Measurements from ENCODE around the gene SFSWAP.
A peak's percentile ranks its signal among the peaks of the same experiment; 100 is the strongest.
"Not testable (repeated sequence)": the region's sequence is repeated elsewhere in the genome, so short reads cannot be mapped to it uniquely, and the experiment has no call there.

The SFSWAP gene

GRCh38 chr12:131674373-131674772 lies 36.5 kb upstream of the SFSWAP start:
- Histone ChIP-seq H2BK15ac (ENCODE audit: low read length) (no peak overlapping the region), H3K4me3 (ENCODE audit: low read length in 2 of 2) (no peak overlapping the region), H2AK5ac (ENCODE audit: low read depth, low read length) (no peak overlapping the region), H3K23ac (ENCODE audit: low read depth, low read length, poor library complexity) (peak overlapping the region; percentile 83), H3K27ac (replicated peaks; ENCODE audit: low read length) (no peak overlapping the region), H3K9ac (ENCODE audit: low read depth, low read length, poor library complexity) (no peak overlapping the region), H2BK120ac (ENCODE audit: low read depth, low read length) (no peak overlapping the region), H3K36me3 (replicated peaks in 1 of 2; ENCODE audit: control insufficient read depth in 2 of 2, insufficient read depth in 2 of 2, low read length in 2 of 2) (no peaks in the 10 kb centered on the region), H3K4me1 (ENCODE audit: control insufficient read depth in 2 of 2, insufficient read depth in 1 of 2, low read depth in 1 of 2, low read length in 2 of 2) (no peaks in the 10 kb centered on the region), H4K8ac (ENCODE audit: low read depth, low read length) (no peak overlapping the region), H2AFZ (ENCODE audit: low read length) (no peak overlapping the region), H2BK12ac (ENCODE audit: low read length) (no peak overlapping the region), H3K9me3 (replicated peaks in 1 of 2; ENCODE audit: control insufficient read depth in 2 of 2, insufficient read depth in 1 of 2, low read depth in 1 of 2, low read length in 2 of 2) (peaks cover 7 to 8% of the 10 kb centered on the region in 2 donors), H3K18ac (ENCODE audit: low read length) (no peak overlapping the region), H3K27me3 (ENCODE audit: control insufficient read depth in 3 of 3, insufficient read depth in 3 of 3, low read depth in 1 of 3, low read length in 3 of 3) (no peaks in the 10 kb centered on the region), H4K91ac (ENCODE audit: low read depth, low read length, poor library complexity) (no peak overlapping the region), H3K79me1 (ENCODE audit: low read depth, low read length) (no peaks in the 10 kb centered on the region), H3K4me2 (ENCODE audit: insufficient read depth, low read length, poor library complexity, severe bottlenecking) (no peak overlapping the region), H3K14ac (ENCODE audit: low read length) (no peak overlapping the region), H2BK5ac (ENCODE audit: low read length) (no peak overlapping the region), H3K4ac (ENCODE audit: low read length) (no peak overlapping the region)
- WGBS, 2 donors (ENCODE audit: extremely low coverage in 2 of 2, insufficient read length in 2 of 2, insufficient replicate concordance in 1 of 2): no CpG with 5 or more reads among the region's 6 CpGs
- DNase-seq (ENCODE audit: low spot score): no peak

- H2BK12ac ChIP-seq (ENCODE audit: low read length): no peak overlapping the region
Measured at GRCh38 chr12:131675126-131676080, 35.5 kb upstream of the SFSWAP start.

GRCh38 chr12:131676544-131676943 lies 34.3 kb upstream of the SFSWAP start:
- Histone ChIP-seq H3K4me1 (ENCODE audit: control insufficient read depth in 2 of 2, insufficient read depth in 1 of 2, low read depth in 1 of 2, low read length in 2 of 2) (no peaks in the 10 kb centered on the region), H3K79me1 (ENCODE audit: low read depth, low read length) (no peaks in the 10 kb centered on the region), H3K18ac (ENCODE audit: low read length) (no peak overlapping the region), H3K27ac (replicated peaks; ENCODE audit: low read length) (no peak overlapping the region), H2BK12ac (ENCODE audit: low read length) (no peak overlapping the region), H2BK120ac (ENCODE audit: low read depth, low read length) (no peak overlapping the region), H2AFZ (ENCODE audit: low read length) (no peak overlapping the region), H2BK5ac (ENCODE audit: low read length) (no peak overlapping the region), H3K9me3 (replicated peaks in 1 of 2; ENCODE audit: control insufficient read depth in 2 of 2, insufficient read depth in 1 of 2, low read depth in 1 of 2, low read length in 2 of 2) (peaks cover 7 to 8% of the 10 kb centered on the region in 2 donors), H3K27me3 (ENCODE audit: control insufficient read depth in 3 of 3, insufficient read depth in 3 of 3, low read depth in 1 of 3, low read length in 3 of 3) (no peaks in the 10 kb centered on the region), H3K9ac (ENCODE audit: low read depth, low read length, poor library complexity) (peak overlapping the region; percentile 0), H3K23ac (ENCODE audit: low read depth, low read length, poor library complexity) (no peak overlapping the region), H3K14ac (ENCODE audit: low read length) (no peak overlapping the region), H2BK15ac (ENCODE audit: low read length) (no peak overlapping the region), H4K8ac (ENCODE audit: low read depth, low read length) (no peak overlapping the region), H3K4me2 (ENCODE audit: insufficient read depth, low read length, poor library complexity, severe bottlenecking) (no peak overlapping the region), H3K4me3 (ENCODE audit: low read length in 2 of 2) (peak overlapping the region in 1 of 2 donors; percentile 59), H3K36me3 (replicated peaks in 1 of 2; ENCODE audit: control insufficient read depth in 2 of 2, insufficient read depth in 2 of 2, low read length in 2 of 2) (no peaks in the 10 kb centered on the region), H4K91ac (ENCODE audit: low read depth, low read length, poor library complexity) (no peak overlapping the region), H3K4ac (ENCODE audit: low read length) (no peak overlapping the region), H2AK5ac (ENCODE audit: low read depth, low read length) (no peak overlapping the region)
- DNase-seq (ENCODE audit: low spot score): no peak
- WGBS, 2 donors (ENCODE audit: extremely low coverage in 2 of 2, insufficient read length in 2 of 2, insufficient replicate concordance in 1 of 2): no CpG with 5 or more reads among the region's 7 CpGs

More at GRCh38 chr12:131675126-131676080, 35.5 kb upstream of the SFSWAP start:
- no peak overlapping the region for H3K9ac ChIP-seq (ENCODE audit: low read depth, low read length, poor library complexity)
- no peak overlapping the region for H3K14ac ChIP-seq (ENCODE audit: low read length)
- H4K91ac ChIP-seq (ENCODE audit: low read depth, low read length, poor library complexity): no peak overlapping the region
- H4K8ac ChIP-seq (ENCODE audit: low read depth, low read length): no peak overlapping the region
- no peak overlapping the region for H3K4ac ChIP-seq (ENCODE audit: low read length)
- no peaks in the 10 kb centered on the region for H3K36me3 ChIP-seq (replicated peaks in 1 of 2; ENCODE audit: control insufficient read depth in 2 of 2, insufficient read depth in 2 of 2, low read length in 2 of 2)
- no peak for DNase-seq (ENCODE audit: low spot score)
- no peak overlapping the region for H2BK15ac ChIP-seq (ENCODE audit: low read length)
- no peak overlapping the region for H2BK5ac ChIP-seq (ENCODE audit: low read length)
- H3K9me3 ChIP-seq (replicated peaks in 1 of 2; ENCODE audit: control insufficient read depth in 2 of 2, insufficient read depth in 1 of 2, low read depth in 1 of 2, low read length in 2 of 2): peaks cover 7 to 8% of the 10 kb centered on the region in 2 donors
- no CpG with 5 or more reads among the region's 21 CpGs for WGBS, 2 donors (ENCODE audit: extremely low coverage in 2 of 2, insufficient read length in 2 of 2, insufficient replicate concordance in 1 of 2)
- H3K4me1 ChIP-seq (ENCODE audit: control insufficient read depth in 2 of 2, insufficient read depth in 1 of 2, low read depth in 1 of 2, low read length in 2 of 2): no peaks in the 10 kb centered on the region
- no peaks in the 10 kb centered on the region for H3K79me1 ChIP-seq (ENCODE audit: low read depth, low read length)
- no peak overlapping the region for H2AFZ ChIP-seq (ENCODE audit: low read length)
- H3K23ac ChIP-seq (ENCODE audit: low read depth, low read length, poor library complexity): no peak overlapping the region
- H2BK120ac ChIP-seq (ENCODE audit: low read depth, low read length): no peak overlapping the region
- H3K27ac ChIP-seq (replicated peaks; ENCODE audit: low read length): no peak overlapping the region
- H3K18ac ChIP-seq (ENCODE audit: low read length): no peak overlapping the region
- no peak overlapping the region for H2AK5ac ChIP-seq (ENCODE audit: low read depth, low read length)
- no peak overlapping the region for H3K4me3 ChIP-seq (ENCODE audit: low read length in 2 of 2)
- H3K4me2 ChIP-seq (ENCODE audit: insufficient read depth, low read length, poor library complexity, severe bottlenecking): no peak overlapping the region
- no peaks in the 10 kb centered on the region for H3K27me3 ChIP-seq (ENCODE audit: control insufficient read depth in 3 of 3, insufficient read depth in 3 of 3, low read depth in 1 of 3, low read length in 3 of 3)

GRCh38 chr12:131677067-131677466 lies 33.8 kb upstream of the SFSWAP start:
- H3K4me2 ChIP-seq (ENCODE audit: insufficient read depth, low read length, poor library complexity, severe bottlenecking); H3K23ac ChIP-seq (ENCODE audit: low read depth, low read length, poor library complexity); DNase-seq (ENCODE audit: low spot score); H3K27ac ChIP-seq (replicated peaks; ENCODE audit: low read length); H2BK120ac ChIP-seq (ENCODE audit: low read depth, low read length); H3K36me3 ChIP-seq (replicated peaks in 1 of 2; ENCODE audit: control insufficient read depth in 2 of 2, insufficient read depth in 2 of 2, low read length in 2 of 2); H3K14ac ChIP-seq (ENCODE audit: low read length); H3K4ac ChIP-seq (ENCODE audit: low read length); H2BK12ac ChIP-seq (ENCODE audit: low read length); H3K4me3 ChIP-seq (ENCODE audit: low read length in 2 of 2); H4K91ac ChIP-seq (ENCODE audit: low read depth, low read length, poor library complexity); H4K8ac ChIP-seq (ENCODE audit: low read depth, low read length); H2BK15ac ChIP-seq (ENCODE audit: low read length); H3K18ac ChIP-seq (ENCODE audit: low read length); H3K9me3 ChIP-seq (replicated peaks in 1 of 2; ENCODE audit: control insufficient read depth in 2 of 2, insufficient read depth in 1 of 2, low read depth in 1 of 2, low read length in 2 of 2); H2BK5ac ChIP-seq (ENCODE audit: low read length); H2AFZ ChIP-seq (ENCODE audit: low read length); H3K79me1 ChIP-seq (ENCODE audit: low read depth, low read length); H3K9ac ChIP-seq (ENCODE audit: low read depth, low read length, poor library complexity); H3K27me3 ChIP-seq (ENCODE audit: control insufficient read depth in 3 of 3, insufficient read depth in 3 of 3, low read depth in 1 of 3, low read length in 3 of 3); H2AK5ac ChIP-seq (ENCODE audit: low read depth, low read length); H3K4me1 ChIP-seq (ENCODE audit: control insufficient read depth in 2 of 2, insufficient read depth in 1 of 2, low read depth in 1 of 2, low read length in 2 of 2): not testable (repeated sequence)
- WGBS, 2 donors (ENCODE audit: extremely low coverage in 2 of 2, insufficient read length in 2 of 2, insufficient replicate concordance in 1 of 2): no CpG with 5 or more reads among the region's 6 CpGs

Measured in neuronal stem cell (in vitro differentiated cells).